ENCODE data around the gene LIN7C. TPM values are rescaled to one million over a fixed set of nuclear protein-coding genes. Genes with fewer than 3 reads are reported as not detected.

The LIN7C gene
- total and polyA plus RNA-seq, 8 donors: 5.1 to 22.1 (median 13.7) TPM

DNA sequence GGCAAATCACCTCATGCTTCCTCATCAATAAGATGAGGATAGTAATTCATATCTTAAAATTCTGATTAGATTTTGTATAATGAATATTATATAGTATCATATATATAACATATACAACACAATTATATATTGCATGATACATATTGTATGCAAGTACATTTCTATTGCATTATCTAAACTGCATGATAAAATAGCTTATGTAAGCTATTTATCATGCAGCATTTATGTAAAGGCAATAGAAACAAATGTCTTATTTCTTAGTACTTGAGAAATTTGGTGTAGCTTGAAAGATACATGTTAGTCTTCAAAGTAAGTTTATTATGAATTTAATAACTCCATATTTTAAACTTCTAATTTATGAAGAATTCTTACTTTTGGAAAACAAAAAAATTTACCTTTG is 5.5 kb downstream of the LIN7C start:
- Histone ChIP-seq H3K27ac (no peak overlapping the region), H3K4me3 (no peak overlapping the region), H3K27me3 (no peaks in the 10 kb centered on the region), H3K9me3 (no peaks in the 10 kb centered on the region), H3K4me1 (peaks cover 21 to 29% (median 21%) of the 10 kb centered on the region in 3 donors), H3K36me3 (peaks cover 0 to 35% (median 0%) of the 10 kb centered on the region in 3 donors)
- TF ChIP-seq, protein P1, sequence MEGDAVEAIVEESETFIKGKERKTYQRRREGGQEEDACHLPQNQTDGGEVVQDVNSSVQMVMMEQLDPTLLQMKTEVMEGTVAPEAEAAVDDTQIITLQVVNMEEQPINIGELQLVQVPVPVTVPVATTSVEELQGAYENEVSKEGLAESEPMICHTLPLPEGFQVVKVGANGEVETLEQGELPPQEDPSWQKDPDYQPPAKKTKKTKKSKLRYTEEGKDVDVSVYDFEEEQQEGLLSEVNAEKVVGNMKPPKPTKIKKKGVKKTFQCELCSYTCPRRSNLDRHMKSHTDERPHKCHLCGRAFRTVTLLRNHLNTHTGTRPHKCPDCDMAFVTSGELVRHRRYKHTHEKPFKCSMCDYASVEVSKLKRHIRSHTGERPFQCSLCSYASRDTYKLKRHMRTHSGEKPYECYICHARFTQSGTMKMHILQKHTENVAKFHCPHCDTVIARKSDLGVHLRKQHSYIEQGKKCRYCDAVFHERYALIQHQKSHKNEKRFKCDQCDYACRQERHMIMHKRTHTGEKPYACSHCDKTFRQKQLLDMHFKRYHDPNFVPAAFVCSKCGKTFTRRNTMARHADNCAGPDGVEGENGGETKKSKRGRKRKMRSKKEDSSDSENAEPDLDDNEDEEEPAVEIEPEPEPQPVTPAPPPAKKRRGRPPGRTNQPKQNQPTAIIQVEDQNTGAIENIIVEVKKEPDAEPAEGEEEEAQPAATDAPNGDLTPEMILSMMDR (IDR thresholded peaks at IDR 0.05): no peak
- DNase-seq (no peak), FAIRE-seq (no peak), ATAC-seq (no peak)
- intact Hi-C loops (cut with DNase I): no loop called here

DNA sequence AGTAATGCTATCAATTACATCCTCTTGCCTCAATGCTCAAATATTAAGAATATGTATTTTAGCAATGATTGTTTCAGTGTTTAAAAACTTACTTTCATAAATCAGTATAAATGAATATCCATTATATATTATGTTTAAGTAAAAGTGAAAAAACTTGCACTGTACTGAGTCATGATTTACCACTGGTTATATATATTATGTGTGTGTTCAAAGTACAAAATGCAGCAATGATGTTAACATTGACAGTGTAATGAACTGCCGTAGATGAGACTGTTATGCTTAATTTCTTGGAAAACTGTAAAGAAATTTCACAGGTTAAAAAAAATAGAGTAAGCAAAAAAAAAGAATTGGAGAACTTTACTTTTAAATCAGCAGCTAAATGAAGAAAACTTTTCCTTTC is 8.7 kb downstream of the LIN7C start:
- intact Hi-C loops (cut with DNase I): no loop called here
- TF ChIP-seq, protein P1 (IDR thresholded peaks at IDR 0.05): no peak

DNA sequence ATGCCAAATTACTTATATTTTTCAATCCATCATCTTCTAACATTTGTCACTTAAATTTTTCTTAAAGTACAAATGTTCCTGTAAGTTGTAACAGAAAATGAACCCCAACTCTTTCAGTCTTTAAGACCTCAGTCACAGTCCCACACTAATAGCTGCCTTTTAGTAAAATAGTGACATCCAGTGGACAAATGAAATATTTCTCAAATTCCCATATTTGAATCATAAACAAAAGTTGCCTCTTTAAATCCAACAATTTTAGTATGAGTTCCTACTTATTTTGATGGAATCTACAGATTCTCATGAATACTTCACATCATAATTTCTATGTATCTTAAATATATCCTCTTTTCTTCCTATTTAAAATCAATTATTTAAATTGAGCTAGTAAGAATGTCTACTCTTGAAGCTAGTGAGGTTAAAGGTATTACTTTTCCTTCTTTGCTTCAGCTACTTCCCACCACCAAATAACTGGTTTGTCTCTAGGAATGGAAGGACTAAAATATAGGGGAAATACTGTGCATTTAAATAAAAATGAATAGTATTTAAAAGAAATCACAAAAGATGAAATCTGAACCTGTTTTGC is 9.2 kb downstream of the LIN7C start:
- intact Hi-C loops (cut with DNase I): no loop called here
- peak; percentile 54 for FAIRE-seq
- TF ChIP-seq, protein P1 (IDR thresholded peaks at IDR 0.05): peak in 2 of 4 donors; percentile 18 to 27
- H3K27ac ChIP-seq: no peak overlapping the region
- no peaks in the 10 kb centered on the region for H3K9me3 ChIP-seq
- no peak overlapping the region for H3K4me3 ChIP-seq
- H3K27me3 ChIP-seq: no peaks in the 10 kb centered on the region
- peak; percentile 58 to 77 (median 75) for ATAC-seq
- no peak for DNase-seq
- peaks cover 9 to 21% (median 19%) of the 10 kb centered on the region in 3 donors for H3K4me1 ChIP-seq
- H3K36me3 ChIP-seq: peaks cover 0 to 47% (median 0%) of the 10 kb centered on the region in 3 donors

More for the DNA sequence above, 8.7 kb downstream of the LIN7C start:
- no peak overlapping the region for H3K4me3 ChIP-seq
- no peaks in the 10 kb centered on the region for H3K27me3 ChIP-seq
- H3K27ac ChIP-seq: no peak overlapping the region
- ATAC-seq: no peak
- H3K36me3 ChIP-seq: peaks cover 0 to 47% (median 0%) of the 10 kb centered on the region in 3 donors
- no peak for FAIRE-seq
- H3K9me3 ChIP-seq: no peaks in the 10 kb centered on the region
- no peak for DNase-seq
- H3K4me1 ChIP-seq: peaks cover 9 to 21% (median 20%) of the 10 kb centered on the region in 3 donors
- WGBS, 2 donors: 90% methylated on average over 1 of the region's 1 CpG

DNA sequence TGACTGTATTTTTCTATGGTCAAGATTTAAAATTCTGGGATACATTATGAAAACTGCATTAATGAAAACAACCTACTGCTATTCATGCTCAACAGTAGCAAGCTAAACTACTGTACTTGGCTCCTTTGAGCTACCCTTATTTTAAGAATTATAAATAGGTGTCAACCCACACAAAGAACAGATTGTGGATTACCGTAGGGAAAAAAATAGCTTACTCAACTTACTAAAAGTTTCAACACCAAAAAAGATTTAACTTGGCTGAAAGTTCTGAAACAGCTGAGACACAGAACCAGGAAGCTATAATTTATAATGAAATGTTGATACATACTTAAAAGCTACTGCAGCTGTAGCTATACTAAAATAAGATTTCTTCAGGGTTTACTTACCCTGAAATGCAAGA is 10.1 kb downstream of the LIN7C start:
- intact Hi-C loops (cut with DNase I): no loop called here
- Histone ChIP-seq H3K4me1 (peaks cover 9 to 21% (median 19%) of the 10 kb centered on the region in 3 donors), H3K36me3 (peaks cover 0 to 49% (median 0%) of the 10 kb centered on the region in 3 donors), H3K27me3 (no peaks in the 10 kb centered on the region), H3K9me3 (no peaks in the 10 kb centered on the region), H3K27ac (peak overlapping the region in 2 of 4 donors; percentile 12 to 30), H3K4me3 (no peak overlapping the region)
- DNase-seq (no peak), ATAC-seq (peak in 3 of 4 donors; percentile 16 to 59 (median 47)), FAIRE-seq (peak; percentile 17)
- 7 to 10% methylated on average over 1 of the region's 1 CpG for WGBS, 2 donors
- TF ChIP-seq, protein P1 (IDR thresholded peaks at IDR 0.05): no peak

DNA sequence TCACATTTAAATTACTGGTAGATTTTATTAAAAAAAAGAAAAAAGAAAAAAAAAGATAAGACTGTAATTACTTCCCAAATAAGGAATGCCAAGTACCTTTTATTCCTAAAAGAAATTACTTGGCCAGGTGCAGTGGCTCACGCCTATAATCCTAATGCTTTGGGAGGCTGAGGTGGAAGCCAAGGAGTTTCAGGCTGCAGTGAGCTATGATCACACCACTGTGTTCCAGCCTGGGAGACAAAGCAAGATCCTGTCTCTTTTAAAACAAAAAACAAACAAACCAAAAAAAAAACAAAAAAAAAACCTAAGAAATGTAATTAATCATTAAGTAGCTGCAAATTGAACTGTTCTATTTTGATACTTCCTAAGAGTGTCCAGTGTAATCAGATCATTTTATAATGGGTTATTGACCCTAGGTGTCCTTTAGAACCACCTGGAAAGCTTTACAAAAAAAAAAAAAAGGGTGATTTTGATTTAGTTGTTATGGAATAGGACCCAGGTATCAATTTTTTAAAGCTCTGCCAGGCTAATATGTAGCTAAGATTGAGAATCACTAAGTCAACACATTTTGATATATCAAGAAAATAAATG is 10.8 kb downstream of the LIN7C start:
- Histone ChIP-seq H3K36me3 (peaks cover 0 to 49% (median 0%) of the 10 kb centered on the region in 3 donors), H3K9me3 (no peaks in the 10 kb centered on the region), H3K27me3 (no peaks in the 10 kb centered on the region), H3K27ac (peak overlapping the region in 1 of 4 donors; percentile 30), H3K4me3 (no peak overlapping the region), H3K4me1 (peaks cover 9 to 21% (median 19%) of the 10 kb centered on the region in 3 donors)
- DNase-seq (no peak), ATAC-seq (peak in 2 of 4 donors; percentile 20 to 25), FAIRE-seq (no peak)
- intact Hi-C loops (cut with DNase I): no loop called here
- 63 to 65% methylated on average over 1 of the region's 1 CpG for WGBS, 2 donors
- TF ChIP-seq, protein P1 (IDR thresholded peaks at IDR 0.05): no peak
